HG03342 (cell line): Measurements from ENCODE around the gene CD200.
"Not testable (repeated sequence)": the region's sequence is repeated elsewhere in the genome, so short reads cannot be mapped to it uniquely, and the experiment has no call there.

ENCODE experiments used
- ATAC-seq: cut with Tn5 transposase; IDR thresholded peaks from one replicate; pipeline ENCODE4 v1.9.1; 2021; ENCODE audit warnings: mild to moderate bottlenecking, moderate library complexity; ENCODE audit not compliant: unreplicated experiment

Gene CD200

DNA sequence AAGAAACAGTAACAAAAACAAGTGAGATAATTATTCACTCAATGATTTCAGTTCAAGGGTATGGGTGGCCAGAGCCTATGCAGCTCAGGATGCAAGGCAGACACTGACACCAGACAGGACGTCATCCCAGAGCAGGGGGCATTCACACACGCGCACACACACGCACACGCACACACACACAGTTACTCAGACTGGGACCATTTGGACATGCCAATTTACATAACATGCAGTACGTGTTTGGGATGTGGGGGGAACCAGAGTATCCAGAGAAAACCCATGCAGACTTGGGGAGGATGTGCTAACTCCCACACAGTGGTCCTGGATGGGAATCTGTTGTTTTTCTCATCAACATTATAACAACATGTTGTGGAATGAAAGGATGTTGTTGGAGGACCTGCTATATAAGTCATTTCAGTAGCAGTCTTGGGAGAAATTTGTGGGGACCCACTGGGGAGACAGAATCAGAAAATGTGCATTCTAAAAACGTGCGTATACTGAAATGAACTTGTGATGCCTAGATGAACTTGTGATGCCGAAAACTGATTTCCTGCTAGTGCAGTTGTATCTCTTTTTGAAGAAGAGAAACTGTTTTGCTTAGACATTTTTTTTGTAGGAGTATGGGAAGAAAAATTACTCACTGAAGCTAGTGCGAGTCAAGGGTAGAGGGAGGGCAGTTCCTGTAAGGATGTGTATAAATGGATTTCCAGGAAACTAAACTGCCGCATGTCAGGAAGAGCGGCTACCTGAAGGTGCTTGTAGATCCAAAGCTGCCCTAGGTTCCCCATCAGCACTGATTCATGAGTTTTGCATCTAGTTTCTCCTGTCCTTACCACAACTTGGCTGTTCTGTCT is 25.2 kb downstream of the CD200 start:
- no peak for ATAC-seq

DNA sequence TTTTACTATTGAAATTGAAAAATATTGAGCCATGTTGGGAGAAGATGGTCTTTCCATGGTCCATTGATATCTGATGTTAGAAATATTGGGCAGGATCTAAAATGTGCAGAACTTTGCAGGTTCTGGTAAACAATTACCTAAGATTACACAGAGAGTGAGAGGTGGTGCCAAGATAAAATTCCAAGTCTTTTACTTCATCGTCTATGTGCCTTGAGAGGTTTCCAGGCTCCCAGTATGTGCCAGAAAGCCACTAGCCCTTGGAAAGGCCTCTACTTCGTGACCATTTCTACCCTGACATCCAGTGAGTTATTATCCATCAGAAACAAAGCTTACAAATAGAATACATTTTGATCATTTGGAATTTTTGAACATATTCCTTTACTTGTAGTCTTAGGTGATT is 27.6 kb downstream of the CD200 start:
- ATAC-seq, result no peak

- no peak for ATAC-seq
Measured at GRCh38 chr3:112362221-112362620, 29.3 kb downstream of the CD200 start.

- peak; percentile 49 for ATAC-seq
Measured at GRCh38 chr3:112364291-112364690, 31.3 kb downstream of the CD200 start.

DNA sequence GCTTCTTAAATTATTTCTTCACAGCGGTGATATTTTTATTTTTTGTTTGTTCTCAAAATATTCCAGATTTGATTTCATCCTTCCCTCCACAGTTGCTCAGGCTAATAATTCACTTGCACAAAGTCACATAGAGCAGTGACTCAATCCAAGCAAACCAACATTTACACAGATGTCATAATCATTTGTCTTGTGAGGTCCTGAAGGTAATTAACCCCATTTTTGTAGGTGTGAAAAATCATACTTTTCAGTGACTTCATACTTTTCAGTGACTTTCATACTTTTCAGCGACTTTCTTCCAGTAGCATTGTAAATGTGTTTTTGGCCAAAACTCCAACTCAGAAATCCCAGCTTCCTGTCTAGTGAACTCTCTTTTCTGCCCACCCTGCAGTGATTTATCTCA is 32.1 kb downstream of the CD200 start:
- ATAC-seq, result no peak

- no peak for ATAC-seq
Measured at GRCh38 chr3:112365636-112366035, 32.7 kb downstream of the CD200 start.

DNA sequence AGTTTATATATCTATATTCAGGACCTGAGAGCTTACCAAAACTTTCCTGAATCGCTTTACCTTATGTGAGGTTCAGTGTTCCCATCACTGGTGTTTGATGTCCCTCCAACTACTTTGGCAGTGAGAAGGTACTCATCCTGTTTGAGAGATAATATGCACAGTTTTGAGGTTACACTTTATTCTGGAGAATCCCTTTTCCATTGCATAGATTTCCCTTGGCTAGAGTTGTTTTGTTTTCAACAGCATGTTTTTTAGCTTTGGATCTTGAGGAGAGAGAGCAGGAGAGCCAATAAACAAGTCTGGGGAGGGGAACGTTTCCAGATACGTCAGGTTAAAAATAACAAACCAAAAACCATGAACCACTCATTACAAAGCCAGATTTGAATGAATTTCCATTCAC is 33.6 kb downstream of the CD200 start:
- ATAC-seq, result no peak

DNA sequence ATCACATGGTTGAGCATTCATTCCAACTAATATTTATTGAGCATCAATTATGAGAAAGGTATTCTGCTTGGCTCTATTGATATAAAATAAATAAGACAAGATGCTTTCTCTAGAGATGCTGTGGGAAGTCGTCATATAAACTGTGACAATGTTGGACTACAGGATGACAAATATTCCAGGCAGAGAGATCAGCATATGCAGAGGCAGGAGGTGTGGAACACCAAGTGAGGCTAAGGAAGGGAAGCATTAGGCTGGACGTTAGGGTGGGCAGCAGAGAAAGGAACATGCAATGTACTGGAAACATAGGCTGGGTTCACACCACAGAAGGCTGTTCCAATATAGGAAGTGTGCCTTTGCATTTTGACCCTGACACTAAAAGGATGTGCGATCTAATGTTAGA is 38.6 kb downstream of the CD200 start:
- ATAC-seq, result no peak

GRCh38 chr3:112372396-112372795 is 39.4 kb downstream of the CD200 start:
- ATAC-seq, result no peak

- ATAC-seq, result no peak
Measured at GRCh38 chr3:112373476-112373875, 40.5 kb downstream of the CD200 start.

GRCh38 chr3:112373924-112374323 is 41.0 kb downstream of the CD200 start:
- no peak for ATAC-seq

DNA sequence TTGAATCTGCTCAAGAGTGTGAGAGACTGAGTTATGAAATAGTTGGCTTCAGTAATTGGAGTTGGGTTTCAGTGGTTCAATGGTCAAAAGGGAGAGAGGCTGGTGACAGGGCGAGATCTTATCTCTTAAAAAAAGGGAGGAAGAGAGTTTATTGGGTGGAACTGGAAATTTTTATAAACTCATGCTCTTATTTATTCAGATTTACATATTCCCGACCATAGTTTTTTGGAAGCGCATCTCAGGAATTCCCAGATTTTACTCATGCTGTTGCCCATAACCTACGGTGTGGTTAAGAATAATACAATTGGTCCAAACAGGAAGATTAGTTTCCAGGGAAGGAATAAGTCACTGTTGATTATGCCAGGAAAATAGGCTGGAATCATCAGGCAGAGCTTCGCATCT is 41.4 kb downstream of the CD200 start:
- ATAC-seq, result no peak

DNA sequence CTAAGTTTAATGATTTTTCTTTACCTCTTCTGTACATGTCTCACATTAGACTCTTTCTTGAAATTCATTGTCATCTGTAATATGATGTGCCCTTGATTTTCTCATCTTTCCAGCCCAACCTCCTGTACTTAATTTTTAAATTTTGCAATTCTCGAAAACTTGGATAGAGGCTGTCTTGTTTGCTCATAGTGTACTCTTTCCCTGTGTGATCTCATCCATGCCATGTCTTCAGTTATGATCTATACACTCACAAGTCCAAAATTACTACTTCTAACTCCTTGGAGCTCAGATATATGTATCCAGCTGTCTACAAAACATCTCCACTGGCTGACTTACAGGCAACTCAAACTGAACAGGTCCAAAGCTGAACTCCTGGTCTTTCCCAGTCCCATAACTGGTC is 42.2 kb downstream of the CD200 start:
- no peak for ATAC-seq

DNA sequence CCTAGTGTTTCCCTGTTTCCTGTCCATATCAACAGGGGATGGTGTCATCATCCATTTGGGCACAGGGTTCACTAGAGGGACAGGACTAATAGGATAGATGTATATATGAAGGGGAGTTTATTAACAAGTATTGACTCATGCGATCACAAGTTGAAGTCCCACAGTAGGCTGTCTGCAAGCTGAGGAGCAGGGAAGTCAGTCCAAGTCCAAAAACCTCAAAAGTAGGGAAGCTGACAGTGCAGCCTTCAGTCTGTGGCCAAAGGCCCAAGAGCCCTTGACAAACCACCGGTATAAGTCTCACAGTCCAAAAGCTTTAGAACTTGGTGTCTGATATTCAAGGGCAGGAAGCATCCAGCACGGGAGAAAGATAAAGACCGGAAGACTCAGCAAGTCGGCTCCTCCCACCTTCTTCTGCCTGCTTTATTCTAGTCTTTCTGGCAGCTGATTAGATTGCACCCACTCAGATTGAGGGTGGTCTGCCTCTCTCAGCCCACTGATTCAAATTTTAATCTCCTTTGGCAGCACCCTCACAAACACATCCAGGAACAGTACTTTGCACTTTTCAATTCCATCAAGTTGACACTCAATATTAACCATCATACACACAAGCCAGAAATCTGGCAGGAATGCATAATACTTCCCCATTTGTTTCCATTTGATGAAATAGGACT is 43.4 kb downstream of the CD200 start:
- ATAC-seq, result no peak

DNA sequence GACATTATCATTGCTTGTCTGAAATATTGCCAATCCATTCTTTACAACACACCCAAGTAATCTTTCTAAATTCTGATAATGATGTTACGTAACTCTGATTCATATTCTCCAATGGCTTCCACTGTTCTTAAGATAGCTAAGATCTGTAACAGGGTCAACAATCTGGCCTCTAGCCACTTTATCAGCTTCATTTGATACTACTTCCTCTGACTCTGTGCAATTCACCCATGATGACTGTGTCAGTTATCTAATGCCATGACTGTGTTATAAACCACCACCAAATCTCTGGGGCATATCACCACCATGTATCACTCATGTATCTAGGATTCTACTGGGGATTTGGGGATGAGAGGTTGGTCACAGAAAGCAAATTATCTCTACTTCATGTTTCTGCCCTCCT is 44.0 kb downstream of the CD200 start:
- ATAC-seq, result no peak

- no peak for ATAC-seq
Measured at GRCh38 chr3:112377568-112378071, 44.7 kb downstream of the CD200 start.

DNA sequence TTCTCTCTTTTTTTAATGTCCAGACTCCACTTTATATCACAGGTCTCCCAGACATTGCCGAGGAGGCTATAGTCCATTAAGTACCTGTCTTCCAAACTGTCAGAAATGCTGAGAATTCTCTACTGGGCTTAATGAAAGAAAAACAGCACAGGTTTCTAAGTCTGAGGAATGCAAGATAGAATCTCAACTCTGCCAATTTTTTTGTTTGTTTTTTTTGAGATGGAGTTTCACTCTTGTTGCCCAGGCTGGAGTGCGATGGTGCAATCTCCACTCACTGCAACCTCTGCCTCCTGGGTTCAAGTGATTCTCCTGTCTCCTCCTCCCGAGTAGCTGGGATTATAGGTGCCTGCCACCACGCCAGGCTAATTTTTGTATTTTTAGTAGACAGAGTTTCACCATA is 45.4 kb downstream of the CD200 start:
- not testable (repeated sequence) for ATAC-seq

- ATAC-seq, result no peak
Measured at GRCh38 chr3:112379020-112379690, 46.2 kb downstream of the CD200 start.

DNA sequence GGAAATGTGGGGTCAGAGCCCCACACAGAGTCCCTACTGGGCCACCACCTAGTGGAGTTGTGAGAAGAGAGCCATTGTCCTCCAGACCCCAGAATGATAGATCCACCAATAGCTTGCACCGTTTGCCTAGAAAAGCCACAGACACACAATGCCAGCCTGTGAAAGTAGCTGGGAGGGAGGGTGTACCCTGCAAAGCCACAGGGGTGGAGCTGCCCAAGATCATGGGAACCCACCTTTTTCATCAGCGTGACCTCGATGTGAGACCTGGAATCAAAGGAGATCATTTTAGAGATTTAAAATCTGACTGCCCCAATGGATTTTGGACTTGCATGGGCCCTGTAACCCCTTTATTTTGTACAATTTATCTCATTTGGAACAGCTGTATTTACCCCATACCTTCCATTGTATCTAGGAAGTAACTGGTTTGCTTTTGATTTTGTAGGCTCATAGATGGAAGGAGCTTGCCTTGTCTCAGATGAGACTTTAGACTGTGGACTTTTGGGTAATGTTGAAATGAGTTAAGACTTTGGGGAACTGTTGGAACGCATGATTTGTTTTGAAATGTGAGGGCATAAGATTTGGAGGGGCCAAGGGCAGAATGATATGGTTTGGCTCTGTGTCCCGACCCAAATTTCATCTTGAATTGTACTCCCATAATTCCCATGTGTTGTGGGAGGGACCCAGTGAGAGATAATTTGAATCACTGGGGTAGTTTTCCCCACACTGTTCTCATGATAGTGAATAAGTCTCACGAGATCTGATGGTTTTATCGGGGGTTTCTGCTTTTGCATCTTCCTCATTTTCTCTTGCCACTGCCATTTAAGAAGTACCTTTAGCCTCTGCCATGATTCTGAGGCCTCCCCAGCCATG is 49.0 kb downstream of the CD200 start:
- ATAC-seq, result no peak

- ATAC-seq, result no peak
Measured at GRCh38 chr3:112382543-112383160, 49.7 kb downstream of the CD200 start.
